ENCODE data around the gene UBIAD1.

DNA sequence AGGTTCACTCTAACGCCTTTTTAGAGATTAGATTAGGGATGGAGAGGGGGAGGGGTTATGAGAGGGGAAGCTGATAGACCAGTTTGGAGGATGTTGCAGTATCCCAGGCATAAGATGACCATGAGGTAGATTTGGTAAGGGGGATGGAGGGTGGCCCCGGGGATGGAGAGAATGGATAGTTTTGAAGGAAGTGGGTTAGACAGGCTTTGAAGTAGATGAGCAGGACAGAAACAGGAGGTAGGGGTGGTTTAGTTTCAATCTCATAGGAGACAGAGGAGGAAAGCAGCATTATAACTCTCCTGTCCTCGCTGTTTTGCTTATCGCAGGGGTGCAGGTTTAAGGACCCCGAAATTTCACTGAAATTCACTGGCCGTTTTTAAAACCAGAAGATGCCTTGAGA, 11.8 kb downstream of the UBIAD1 start:
- TF ChIP-seq POLR2A (IDR thresholded peaks at IDR 0.05) (no peak), CTCF (IDR thresholded peaks at IDR 0.05) (no peak), EP300 (IDR thresholded peaks at IDR 0.05) (no peak)
